ENCODE measurements around the gene RABGAP1L.

DNA sequence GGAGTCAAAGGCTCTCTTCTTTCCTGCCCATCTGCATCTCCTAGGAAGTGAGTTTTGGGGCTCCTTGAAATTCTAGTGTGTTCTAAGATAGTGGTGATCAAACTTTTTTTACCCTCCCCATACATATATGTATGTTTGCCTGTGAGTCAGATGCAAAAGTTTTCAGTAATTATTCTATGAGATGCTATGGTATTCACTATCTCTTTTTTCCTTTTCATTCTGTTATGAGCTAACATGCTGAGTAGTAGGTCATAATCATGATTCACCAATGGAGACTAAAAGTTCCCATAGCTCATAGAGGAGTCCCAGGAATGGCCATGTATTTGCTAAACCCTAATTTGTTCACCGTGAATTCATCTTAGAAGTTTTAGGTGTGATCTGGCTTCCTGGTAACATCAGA, 424.0 kb downstream of the RABGAP1L start:
- TF ChIP-seq CTCF (IDR thresholded peaks at IDR 0.05) (no peak), POLR2A (IDR thresholded peaks at IDR 0.05) (no peak)

All from thyroid gland (tissue), 4 donors.